Measurements from ENCODE around the gene RPS5.

RPS5 gene

GRCh38 chr19:58380037-58380661 is 6.9 kb upstream of the RPS5 start:
- peak overlapping the region; percentile 49 for H2AFZ ChIP-seq (ENCODE audit: low read depth, low read length)

GRCh38 chr19:58380662-58381459 is 6.2 kb upstream of the RPS5 start, which contains the start of gene ZNF837:
Gene ZNF837 (minus strand): TSS chr19:58381030. CDS start chr19:58369332, 11,698 bp downstream.
- Histone ChIP-seq H3K4me3 (ENCODE audit: low read length) (peak within 1 kb of the TSS; percentile 84), H3K79me2 (ENCODE audit: low read length) (peaks cover 26% of the 10 kb centered on the region), H3K27ac (ENCODE audit: low read length) (peak within 1 kb of the TSS; percentile 76), H4K20me1 (ENCODE audit: insufficient read depth, low read length) (no peaks in the 10 kb centered on the region), H3K9me3 (ENCODE audit: insufficient read depth, low read length) (no peaks in the 10 kb centered on the region), H2AFZ (ENCODE audit: low read depth, low read length) (peak within 1 kb of the TSS; percentile 49), H3K4me2 (ENCODE audit: low read length) (peak within 1 kb of the TSS; percentile 97), H3K27me3 (ENCODE audit: low read depth, low read length) (no peaks in the 10 kb centered on the region), H3K36me3 (replicated peaks; ENCODE audit: low read depth, low read length) (no peaks in the 10 kb centered on the region), H3K9ac (ENCODE audit: low read length) (peak within 1 kb of the TSS; percentile 84), H3K4me1 (ENCODE audit: low read length) (peaks cover 26% of the 10 kb centered on the region)
- TF ChIP-seq CTCF (IDR thresholded peaks at IDR 0.05; ENCODE audit: low read depth, low read length) (0 out of 2 replicates have a peak, but pooled peaks have one; percentile 3), EZH2phosphoT487 (IDR thresholded peaks at IDR 0.05; ENCODE audit: low read depth) (no peak)

More at GRCh38 chr19:58380037-58380661, 6.9 kb upstream of the RPS5 start:
- Histone ChIP-seq H3K4me2 (ENCODE audit: low read length) (peak overlapping the region; percentile 97), H3K4me3 (ENCODE audit: low read length) (peak overlapping the region; percentile 84), H3K27me3 (ENCODE audit: low read depth, low read length) (no peaks in the 10 kb centered on the region), H3K4me1 (ENCODE audit: low read length) (peaks cover 19% of the 10 kb centered on the region), H3K36me3 (replicated peaks; ENCODE audit: low read depth, low read length) (no peaks in the 10 kb centered on the region), H4K20me1 (ENCODE audit: insufficient read depth, low read length) (no peaks in the 10 kb centered on the region), H3K9me3 (ENCODE audit: insufficient read depth, low read length) (no peaks in the 10 kb centered on the region), H3K27ac (ENCODE audit: low read length) (peak overlapping the region; percentile 76), H3K9ac (ENCODE audit: low read length) (peak overlapping the region; percentile 84), H3K79me2 (ENCODE audit: low read length) (peaks cover 19% of the 10 kb centered on the region)
- TF ChIP-seq EZH2phosphoT487 (IDR thresholded peaks at IDR 0.05; ENCODE audit: low read depth) (no peak), CTCF (IDR thresholded peaks at IDR 0.05; ENCODE audit: low read depth, low read length) (no peak)

GRCh38 chr19:58381460-58382212 is 5.4 kb upstream of the RPS5 start:
- Histone ChIP-seq H3K9me3 (ENCODE audit: insufficient read depth, low read length) (no peaks in the 10 kb centered on the region), H4K20me1 (ENCODE audit: insufficient read depth, low read length) (no peaks in the 10 kb centered on the region), H3K27me3 (ENCODE audit: low read depth, low read length) (no peaks in the 10 kb centered on the region), H3K79me2 (ENCODE audit: low read length) (peaks cover 33% of the 10 kb centered on the region), H2AFZ (ENCODE audit: low read depth, low read length) (no peak overlapping the region), H3K4me2 (ENCODE audit: low read length) (peak overlapping the region; percentile 61), H3K27ac (ENCODE audit: low read length) (peak overlapping the region; percentile 22), H3K36me3 (replicated peaks; ENCODE audit: low read depth, low read length) (no peaks in the 10 kb centered on the region), H3K4me3 (ENCODE audit: low read length) (peak overlapping the region; percentile 84), H3K9ac (ENCODE audit: low read length) (peak overlapping the region; percentile 53), H3K4me1 (ENCODE audit: low read length) (peaks cover 27% of the 10 kb centered on the region)
- no peak for TF ChIP-seq EZH2phosphoT487 (IDR thresholded peaks at IDR 0.05; ENCODE audit: low read depth)
- TF ChIP-seq CTCF (IDR thresholded peaks at IDR 0.05; ENCODE audit: low read depth, low read length), result no peak

Measured in OCI-LY3 (cell line).